ENCODE measurements around the gene IL18BP.

IL18BP gene

DNA sequence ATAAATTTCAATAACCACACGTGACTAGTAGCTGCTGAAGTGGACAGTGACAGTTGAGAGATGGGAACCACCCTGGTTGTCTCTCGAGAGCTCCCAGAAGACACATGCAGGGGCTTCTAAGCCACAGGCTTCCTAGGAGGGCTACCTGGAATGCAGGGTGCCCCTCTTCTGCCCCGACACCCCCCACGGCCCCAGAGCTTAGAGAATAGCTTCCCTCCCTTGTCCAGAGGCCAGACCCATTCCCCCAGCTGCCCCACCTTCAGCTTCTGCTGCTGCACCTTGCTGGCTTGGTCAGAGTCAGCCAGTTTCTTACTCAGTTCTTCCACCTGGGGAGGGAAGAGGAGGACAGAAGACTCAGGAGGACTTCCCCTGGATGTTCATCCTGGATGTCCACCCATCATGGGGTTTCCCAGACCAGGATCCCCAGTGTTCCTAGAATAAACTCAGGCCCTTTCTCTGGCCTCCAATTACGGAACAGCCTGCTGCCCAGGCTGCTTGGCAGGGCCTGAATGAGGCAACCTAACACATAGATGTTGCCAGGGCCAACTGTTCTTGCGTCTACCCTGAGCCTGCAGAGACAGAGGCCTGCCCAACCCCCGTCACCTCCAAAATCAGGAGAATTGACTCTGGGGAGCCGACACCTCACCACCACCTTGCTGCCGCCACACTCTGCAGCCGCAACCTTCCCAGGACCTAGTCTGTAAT is 12.0 kb downstream of the IL18BP start:
- no peak for DNase-seq (ENCODE audit: extremely low read depth in 1 of 2, low read depth in 1 of 2)

DNA sequence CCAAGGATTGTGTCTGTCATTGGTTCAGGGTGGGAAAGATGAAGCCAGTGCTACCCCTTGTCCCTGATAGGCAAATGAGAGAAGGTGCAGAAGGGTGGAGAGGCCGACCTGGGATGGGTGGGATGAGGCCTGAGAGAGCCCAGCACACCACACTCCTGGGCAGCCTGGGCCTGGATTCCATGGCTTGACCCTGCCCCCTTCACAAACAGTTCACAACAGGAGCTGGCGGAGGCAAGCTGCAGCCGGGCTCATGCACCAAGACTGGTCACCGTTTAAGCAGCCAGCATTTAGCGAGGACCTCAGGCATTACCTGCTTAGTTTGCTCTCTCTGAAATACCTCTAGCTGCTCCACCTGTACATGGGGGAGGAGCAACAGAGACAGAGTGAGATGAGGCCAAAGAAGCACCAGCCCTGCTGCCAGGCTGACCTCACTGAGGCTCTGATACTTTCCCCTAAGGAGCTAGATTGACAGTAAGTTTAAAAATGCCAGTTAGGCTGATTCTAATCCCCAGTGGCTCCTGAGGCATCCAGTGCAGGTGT is 13.5 kb downstream of the IL18BP start:
- DNase-seq (ENCODE audit: extremely low read depth in 1 of 2, low read depth in 1 of 2) = no peak

DNA sequence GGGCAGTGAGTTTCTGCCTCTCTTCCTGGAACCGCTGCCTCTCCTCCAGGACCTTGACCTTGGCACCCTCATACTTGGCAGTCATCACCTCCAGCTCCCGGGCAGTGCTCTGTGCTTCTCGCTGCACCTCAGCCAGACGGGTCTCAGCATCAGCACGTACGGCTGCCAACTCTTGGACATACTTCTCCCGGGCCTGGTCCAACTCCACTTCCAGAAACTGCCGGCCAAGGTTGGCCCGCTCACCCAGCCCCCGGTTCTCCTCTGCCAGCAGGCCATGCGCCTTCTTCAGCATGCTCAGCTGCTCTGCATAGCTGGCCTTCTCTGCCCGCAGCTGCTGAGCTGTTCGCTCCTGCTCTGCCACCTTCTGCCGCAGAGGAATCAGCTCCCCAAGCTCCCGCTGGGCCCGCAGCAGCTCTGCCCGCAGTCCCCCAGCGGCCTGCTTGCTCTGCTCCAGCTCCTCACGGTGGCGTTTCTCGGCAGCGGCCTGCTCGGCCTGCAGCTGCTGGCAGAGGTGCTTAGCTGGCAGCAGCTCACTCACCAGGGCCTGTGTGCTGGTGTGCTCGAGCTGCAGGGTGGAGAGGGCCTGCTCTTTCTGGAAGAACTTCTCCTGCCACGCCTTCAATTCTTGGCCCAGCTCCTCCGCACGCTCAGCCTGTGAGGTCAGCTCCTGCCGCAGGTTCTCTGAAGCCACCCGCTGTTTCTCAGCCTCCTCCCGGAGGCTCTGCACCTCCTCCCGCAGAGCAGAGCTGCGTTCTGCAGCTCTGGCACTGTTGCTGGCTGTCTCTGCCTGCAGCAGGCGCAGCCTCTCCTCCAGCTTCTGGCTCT is 14.4 kb downstream of the IL18BP start:
- DNase-seq (ENCODE audit: extremely low read depth in 1 of 2, low read depth in 1 of 2) = no peak

DNA sequence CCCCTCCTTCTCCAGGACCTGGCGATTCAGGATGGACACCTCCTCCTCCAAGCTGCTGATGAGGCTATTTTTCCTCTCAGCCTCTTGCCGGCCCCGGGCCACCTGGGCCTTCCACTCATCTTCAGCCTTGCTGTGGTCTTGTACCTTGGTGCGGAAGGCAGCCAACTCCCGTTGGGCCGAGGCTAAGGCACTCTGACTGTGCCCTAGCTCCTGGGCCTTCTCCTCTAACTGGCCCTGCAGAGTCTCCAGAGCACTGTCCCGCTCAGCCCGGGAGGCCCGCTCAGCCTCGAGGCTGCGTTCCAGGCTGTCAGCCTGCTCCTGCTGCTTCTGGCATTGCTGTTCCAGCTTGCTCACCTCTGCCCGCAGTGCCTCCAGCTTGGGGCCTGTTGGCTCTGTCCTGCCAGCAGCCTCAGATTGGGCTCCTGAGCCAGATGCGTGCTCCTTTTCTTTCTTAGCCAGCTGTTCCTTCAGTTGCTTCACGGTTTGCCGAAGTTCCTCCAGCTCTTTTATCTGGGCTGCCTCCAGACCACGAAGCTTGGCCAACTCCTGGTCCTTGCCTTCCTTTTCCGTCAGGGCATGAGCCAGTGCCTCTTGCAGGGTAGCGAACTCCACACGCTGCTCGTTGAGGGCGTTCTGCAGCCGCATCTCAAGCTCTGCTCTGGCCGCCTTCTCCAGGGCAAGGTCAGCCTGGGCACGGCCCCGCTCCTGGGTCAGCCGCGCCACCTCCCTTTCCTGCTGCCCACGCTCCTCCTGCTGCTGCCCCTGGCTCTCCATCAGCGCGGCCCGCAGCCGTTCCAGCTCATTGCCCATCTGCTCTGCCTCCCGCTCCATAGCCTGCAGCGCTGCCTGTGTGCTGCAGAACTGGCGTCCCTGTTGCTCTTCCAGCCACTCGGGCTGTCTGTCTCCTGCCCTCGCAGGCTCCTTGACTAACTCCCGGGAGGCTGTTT is 15.3 kb downstream of the IL18BP start:
- no peak for DNase-seq (ENCODE audit: extremely low read depth in 1 of 2, low read depth in 1 of 2)

DNA sequence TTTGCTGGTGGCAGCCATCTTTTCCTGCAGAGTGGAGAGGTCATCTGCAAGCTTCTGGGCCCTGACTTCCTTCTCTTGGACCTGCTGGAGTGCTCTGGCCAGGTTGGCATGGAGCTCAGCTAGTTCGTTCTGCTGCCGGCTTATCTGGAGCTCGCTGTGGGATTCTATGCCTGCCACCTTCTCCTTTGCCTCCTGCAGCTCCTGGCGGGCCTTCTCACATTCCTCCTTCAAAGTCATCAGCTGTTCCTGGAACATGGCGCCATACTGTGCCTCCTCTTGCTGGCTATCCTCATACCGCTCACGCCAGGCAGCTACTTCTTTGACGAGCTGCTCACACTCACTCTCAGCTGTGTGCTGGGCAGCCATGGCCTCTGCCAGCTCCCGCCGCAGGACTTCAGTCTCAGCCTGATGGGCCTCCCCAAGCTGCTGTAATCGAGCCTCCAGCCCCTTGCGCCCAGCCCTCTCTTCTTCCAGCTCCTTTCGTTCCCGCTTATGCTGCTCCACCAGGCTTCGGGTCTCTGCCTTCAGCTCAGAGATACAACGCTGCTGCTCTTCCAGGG is 16.1 kb downstream of the IL18BP start:
- DNase-seq (ENCODE audit: extremely low read depth in 1 of 2, low read depth in 1 of 2) = no peak

DNA sequence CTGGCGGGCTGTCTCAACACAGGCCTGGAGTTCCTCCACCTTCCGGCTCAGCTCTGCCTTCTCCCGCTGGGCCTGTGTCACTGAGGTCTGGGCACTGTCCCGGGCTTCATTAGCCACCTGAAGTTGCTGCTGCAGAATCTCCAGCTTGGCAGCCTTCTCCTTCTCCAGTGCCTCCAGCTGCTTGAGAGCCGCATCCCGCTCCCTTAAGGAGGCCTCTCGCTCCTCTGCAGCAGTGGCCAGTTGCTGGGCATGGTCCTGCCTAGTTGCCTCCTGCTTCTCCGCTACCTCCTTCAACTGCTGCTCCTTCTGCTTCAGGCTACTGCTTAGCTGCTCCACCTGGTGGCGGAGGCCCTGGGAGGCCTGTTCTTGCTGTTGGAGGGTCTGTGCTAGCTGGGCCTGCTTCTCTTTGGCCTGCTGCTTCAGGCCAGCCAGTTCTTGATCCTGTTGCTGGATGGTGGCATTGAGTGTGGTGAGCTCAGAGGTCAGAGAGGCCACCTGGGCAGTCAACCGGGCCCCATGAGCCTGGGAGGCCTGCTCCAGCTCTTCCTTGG is 16.9 kb downstream of the IL18BP start:
- DNase-seq (ENCODE audit: extremely low read depth in 1 of 2, low read depth in 1 of 2) = no peak

GRCh38 chr11:72018171-72018570 is 19.5 kb downstream of the IL18BP start:
- no peak for DNase-seq (ENCODE audit: extremely low read depth in 1 of 2, low read depth in 1 of 2)

DNA sequence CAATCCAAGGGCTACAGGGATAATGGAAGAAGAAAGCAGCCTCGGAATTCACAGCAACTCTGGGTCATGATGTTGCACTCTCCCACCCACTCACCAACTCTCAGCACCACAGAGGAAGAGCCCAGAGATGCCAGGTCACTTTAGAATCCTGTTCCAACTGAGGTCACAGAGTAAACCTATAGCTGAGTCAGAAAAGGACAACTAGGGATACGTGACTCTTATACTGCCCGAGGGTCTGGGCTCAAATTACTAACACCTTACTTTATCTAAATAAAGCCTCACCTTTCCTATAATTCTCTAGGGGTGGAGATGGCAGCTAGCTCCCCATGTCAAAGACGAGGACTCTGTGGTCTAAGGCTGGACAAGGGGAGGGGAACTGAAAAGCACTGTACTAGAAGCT is 24.6 kb downstream of the IL18BP start:
- DNase-seq (ENCODE audit: extremely low read depth in 1 of 2, low read depth in 1 of 2) = no peak

GRCh38 chr11:72024069-72024754 is 25.5 kb downstream of the IL18BP start:
- no peak for DNase-seq (ENCODE audit: extremely low read depth in 1 of 2, low read depth in 1 of 2)

DNA sequence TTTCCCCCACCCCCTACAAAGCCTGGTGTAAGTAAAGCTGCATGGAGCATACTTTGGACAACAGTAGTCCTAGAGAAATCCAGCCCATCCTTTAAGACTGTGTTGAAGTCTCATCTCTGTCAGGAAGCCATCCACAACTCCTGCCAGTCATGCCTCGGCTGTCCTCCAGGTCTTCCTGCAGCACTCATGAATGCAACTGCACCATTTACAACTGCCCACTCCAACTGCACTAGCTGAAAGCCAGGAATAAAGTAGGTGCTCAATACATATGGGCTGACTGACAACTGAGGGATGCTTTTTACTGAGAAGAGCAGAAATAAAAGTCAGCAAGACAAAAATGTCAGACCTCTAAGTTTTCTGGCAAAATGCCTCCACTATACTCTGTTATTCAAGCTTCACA is 27.4 kb downstream of the IL18BP start:
- no peak for DNase-seq (ENCODE audit: extremely low read depth in 1 of 2, low read depth in 1 of 2)

DNA sequence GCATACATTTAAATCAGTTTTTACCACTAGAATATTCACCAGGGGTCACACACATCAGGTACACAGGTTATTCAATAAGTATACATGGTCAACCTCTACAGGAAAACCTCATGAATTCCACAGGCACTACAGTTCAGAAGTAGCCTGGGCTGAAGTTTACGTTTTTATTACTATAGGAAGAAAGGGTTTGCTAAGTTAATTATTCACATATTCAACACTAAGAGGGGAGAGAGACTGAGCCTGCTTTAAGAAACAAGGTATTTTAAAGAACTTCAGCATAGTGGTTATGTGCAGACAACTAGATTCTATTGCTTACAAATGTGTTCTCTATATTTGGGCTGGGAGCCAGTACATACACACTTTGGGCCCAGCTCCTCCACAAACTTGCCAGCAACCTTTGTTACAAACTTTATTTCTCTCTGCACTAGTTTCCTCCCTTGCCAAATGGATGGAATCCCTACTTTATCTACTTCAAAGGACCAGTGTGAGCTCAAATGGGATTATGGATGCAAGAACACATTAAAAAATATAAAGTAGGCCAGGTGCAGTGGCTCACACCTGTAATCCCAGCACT is 31.9 kb downstream of the IL18BP start:
- DNase-seq (ENCODE audit: extremely low read depth in 1 of 2, low read depth in 1 of 2) = no peak

DNA sequence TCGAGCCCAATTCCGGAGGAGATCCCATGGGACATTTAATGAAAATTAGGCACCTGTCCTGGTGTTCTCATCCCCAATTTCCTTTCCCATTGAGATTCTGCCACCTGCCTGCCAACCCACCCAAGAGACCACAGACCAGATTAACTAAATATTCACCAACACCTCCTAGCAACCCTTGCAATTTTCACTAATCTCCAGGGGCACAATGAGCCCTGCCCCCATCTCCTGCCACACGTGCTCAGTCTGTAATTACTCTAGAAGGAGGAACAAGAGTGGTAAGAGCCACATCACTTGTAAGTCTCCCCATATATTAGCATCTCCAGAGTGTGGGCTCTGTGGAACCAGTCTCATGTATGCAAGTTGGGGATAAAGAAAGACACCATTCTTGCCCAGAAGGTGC is 38.0 kb downstream of the IL18BP start:
- no peak for DNase-seq (ENCODE audit: extremely low read depth in 1 of 2, low read depth in 1 of 2)

DNA sequence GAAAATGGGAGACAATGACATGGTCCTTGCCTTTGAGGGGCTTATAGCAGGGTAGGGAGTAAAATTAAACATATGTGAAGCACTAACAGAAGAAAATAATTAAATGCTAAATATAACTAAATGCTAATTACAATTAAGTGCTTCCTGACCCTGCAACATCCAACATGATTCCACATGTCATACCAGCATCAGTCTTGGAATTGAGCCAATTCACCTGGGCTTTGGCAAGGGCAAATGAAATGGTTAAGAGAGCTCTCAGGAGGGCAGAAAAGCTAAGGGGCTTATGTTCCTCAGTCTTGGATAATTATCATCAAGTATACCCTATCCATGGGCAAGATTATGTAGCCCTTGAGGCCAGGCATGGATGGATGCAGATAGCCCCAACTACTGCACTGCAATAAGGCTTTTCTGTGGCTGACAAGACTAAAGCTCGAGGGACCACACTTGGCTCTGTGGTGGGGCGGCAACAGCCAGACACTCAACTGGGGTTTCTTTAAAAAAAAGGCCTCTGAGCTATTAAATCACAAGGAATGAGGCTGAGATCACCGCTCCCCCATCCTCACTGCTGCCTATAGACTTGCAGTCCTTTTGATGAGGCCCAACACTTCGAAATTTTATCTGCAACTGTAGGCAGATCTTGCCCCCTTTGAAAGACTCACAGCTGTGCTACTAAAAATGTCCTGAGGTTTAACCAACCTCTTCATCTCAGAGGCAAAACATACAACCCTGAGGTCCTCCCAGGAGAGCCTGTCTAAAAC is 39.0 kb downstream of the IL18BP start:
- DNase-seq (ENCODE audit: extremely low read depth in 1 of 2, low read depth in 1 of 2) = no peak

DNA sequence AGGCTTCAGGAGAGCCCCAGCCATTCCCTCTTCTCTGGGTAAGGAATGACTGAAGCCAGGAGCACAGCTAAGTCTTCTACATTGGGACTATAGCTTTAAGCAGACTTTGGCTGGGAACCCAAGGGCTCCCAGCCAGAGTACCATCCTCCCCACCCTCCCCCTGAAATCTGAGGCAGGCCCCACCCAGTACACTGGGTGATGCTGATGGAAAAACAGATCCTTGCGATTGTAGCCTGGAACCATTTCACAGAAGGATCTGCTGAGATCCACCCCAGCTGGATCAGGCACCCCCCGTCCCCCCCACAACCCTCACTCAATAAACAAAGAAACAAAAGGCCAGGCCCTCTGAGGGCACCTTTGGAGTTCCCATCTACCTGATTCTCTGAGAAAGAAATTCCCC is 39.8 kb downstream of the IL18BP start:
- no peak for DNase-seq (ENCODE audit: extremely low read depth in 1 of 2, low read depth in 1 of 2)

GRCh38 chr11:72039031-72039855 is 40.5 kb downstream of the IL18BP start:
- no peak for DNase-seq (ENCODE audit: extremely low read depth in 1 of 2, low read depth in 1 of 2)

- DNase-seq (ENCODE audit: extremely low read depth in 1 of 2, low read depth in 1 of 2) = no peak
Measured at GRCh38 chr11:72039856-72040401, 41.2 kb downstream of the IL18BP start.

- peak; percentile 62 to 72 for DNase-seq (ENCODE audit: extremely low read depth in 1 of 2, low read depth in 1 of 2)
Measured at GRCh38 chr11:72040491-72041363, 42.0 kb downstream of the IL18BP start.
